Left cardiac atrium (tissue), 4 donors: Measurements from ENCODE around the gene KCNJ9. TPM values are rescaled to one million over a fixed set of nuclear protein-coding genes. Genes with fewer than 3 reads are reported as not detected.

Source experiments
- ATAC-seq, 2 donors: fragments of 200-7000 bp; cut with Tn5 transposase; one replicate each; pipeline ENCODE4 v1.9.1; 2020; ENCODE audit warnings: mild to moderate bottlenecking in 2 of 2, moderate library complexity in 2 of 2
- DNase-seq: peaks from one replicate; pipeline ENCODE4 v3.0.0-alpha.2; 2020
- intact Hi-C, 2 donors: fragments of 100-400 bp; cut with DNase I; formaldehyde crosslinking; loops; one replicate each; pipeline versions ENCODE4 v1.14.1 to v1.15.1; 2022 to 2023
- total RNA-seq, 2 donors: library from RNA; stranded (reverse); fragmentation: NEBNext Ultra II Directional; extraction: Animal tissue kit (Norgen Biotek cat#: 25700); gene quantifications; one replicate each; pipeline ENCODE4 v1.2.1, GENCODE V29; 2021
- donor health status: DM: no; HTN: yes; CAD: no.
- donor health status: DM: no; HTN: yes; CAD: no; lungs with severe emphysema.
- donor health status: DM: yes; HTN: yes; CAD: no.
- donor health status: Dilated cardiomyopathy.

Gene KCNJ9
- total RNA-seq, 2 donors from 2014 or later = 0.06 TPM; not detected in 1

DNA sequence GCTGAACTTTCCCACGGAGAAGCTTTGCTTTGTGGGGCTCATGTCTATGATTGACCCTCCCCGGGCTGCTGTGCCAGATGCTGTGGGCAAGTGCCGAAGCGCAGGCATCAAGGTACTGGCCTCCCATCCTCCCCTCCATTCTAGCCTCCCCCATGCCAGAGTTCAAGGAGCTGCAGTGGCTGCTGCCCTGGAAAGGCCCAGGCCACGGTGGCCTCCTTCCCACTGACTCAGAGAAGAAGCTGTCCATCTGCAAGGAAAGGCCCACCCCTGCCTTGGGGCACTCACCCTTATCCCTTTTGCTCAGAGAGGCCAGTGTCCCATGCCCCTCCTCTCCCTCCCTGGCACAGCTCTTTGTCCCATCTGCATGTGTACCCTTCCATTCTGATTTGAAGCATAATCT, 49.1 kb downstream of the KCNJ9 start:
- DNase-seq = no peak

DNA sequence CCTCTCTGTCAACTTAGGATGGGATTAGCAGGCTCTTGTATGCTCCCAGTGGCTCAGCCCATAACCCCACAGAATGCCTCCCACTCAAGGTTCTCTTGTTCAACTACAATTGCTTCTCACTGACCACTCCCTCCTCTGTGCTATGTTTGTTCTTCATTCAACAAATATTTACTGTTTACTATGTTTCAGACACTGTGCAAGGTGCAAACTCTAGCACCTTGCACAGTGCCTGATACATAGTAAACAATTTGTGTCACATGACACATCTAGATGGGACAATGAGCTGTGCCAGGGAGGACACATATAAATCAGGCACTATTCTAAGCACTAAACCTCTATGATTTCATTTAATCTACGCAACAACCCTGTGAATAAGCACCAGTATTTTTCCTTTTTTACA, 49.6 kb downstream of the KCNJ9 start:
- ATAC-seq (no peak), DNase-seq (no peak)
- intact Hi-C loops = no loop called here

More for the DNA sequence above, 49.1 kb downstream of the KCNJ9 start:
- intact Hi-C loops = no loop called here
- ATAC-seq = no peak

DNA sequence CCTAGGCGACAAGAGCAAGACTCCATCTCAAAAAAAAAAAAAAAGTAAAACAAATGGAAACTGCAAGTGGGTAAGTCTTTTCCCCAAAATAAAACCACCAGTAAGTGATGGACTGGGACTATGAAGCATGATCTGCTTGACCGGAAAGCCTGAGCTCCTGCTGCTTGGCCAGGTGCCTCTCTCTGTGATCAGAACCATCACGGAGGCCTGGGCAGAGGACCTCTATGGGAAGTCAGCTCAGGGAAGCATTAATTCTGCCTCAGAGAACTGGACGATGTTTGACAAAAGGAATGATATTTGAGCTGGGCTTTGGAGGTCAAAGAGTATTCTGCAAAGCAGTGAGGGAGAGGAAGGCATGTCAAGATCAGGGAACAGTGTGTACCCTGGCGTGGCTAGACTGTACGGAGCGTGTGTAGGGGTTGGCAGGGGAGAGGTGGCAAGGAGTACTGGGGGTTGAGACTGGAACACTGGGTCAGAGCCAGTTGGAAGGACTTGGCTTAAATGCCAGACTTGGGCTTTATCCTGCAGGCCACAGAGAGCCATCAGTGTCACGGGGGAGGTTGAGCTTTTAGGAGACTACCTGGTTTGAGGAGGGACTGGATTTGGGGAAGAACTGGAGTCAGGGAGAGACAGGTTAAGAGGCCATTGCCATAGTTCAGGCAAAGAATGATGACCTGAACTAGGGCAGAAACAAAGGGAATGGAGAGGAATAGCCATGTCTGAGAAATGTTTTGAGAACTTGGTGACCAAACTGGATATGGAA, 50.6 kb downstream of the KCNJ9 start:
- ATAC-seq (peak; percentile 77 to 91), DNase-seq (peak; percentile 60)
- intact Hi-C loops = no loop called here

DNA sequence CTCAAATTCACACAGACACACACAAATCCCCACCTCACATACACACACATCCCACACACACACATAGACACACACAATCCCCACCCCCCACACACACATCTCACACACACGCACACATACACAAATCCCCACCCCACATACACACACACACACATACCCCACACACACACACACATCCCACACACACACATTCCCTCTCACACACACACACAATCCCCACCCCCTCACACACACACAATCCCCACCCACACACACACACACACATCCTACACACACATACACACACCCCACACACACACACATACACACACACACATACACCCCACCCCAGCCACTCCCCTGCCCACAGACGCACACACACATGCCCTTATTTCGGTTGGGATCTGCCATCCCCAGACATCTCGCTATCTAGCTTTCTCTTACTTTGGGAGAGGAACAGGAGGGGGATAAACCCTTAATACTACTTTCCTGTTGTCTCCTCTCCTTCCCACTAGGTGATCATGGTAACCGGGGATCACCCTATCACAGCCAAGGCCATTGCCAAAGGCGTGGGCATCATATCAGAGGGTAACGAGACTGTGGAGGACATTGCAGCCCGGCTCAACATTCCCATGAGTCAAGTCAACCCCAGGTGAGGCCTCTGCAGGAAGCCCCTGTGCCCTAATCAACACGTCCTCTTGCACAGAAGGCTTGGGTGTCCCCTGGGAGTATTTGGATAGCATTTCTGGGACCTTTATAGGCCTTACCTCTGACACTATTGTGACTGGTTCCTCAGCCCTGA, 52.8 kb downstream of the KCNJ9 start:
- intact Hi-C loops = no loop called here
- ATAC-seq = no peak
- no peak for DNase-seq

- DNase-seq (no peak), ATAC-seq (no peak)
- intact Hi-C loops = no loop called here
Measured at GRCh38 chr1:160134791-160135572, 53.6 kb downstream of the KCNJ9 start.

DNA sequence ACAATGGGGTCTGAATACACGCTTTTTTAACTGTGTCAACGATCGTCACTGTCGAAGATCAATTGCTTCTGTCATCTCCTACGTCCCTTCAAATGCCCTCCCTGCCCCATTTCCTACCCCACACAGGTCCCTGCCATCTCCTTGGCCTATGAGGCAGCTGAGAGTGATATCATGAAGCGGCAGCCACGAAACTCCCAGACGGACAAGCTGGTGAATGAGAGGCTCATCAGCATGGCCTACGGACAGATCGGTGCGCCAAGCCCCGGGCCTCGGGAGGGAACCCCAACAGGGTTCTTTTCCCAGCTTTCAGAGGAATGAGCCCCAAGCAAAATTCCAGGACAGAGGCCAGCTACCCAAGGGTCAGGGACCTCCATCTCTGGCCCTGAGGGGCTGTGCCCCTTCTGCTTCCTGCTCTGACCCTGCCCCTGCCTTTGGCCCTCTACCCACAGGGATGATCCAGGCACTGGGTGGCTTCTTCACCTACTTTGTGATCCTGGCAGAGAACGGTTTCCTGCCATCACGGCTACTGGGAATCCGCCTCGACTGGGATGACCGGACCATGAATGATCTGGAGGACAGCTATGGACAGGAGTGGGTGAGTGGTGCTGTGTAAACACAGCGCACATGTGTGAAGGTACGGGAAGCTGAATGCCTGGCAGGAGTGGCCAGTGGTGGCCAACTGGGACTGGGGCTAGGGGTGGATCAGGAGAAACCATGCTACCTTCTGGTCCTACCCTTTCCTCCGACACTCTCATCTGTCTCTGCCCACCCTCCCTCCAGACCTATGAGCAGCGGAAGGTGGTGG, 55.0 kb downstream of the KCNJ9 start:
- DNase-seq = no peak
- no peak for ATAC-seq
- intact Hi-C loops = no loop called here

- intact Hi-C loops = no loop called here
- DNase-seq (no peak), ATAC-seq (no peak)
Measured at GRCh38 chr1:160136926-160137200, 55.5 kb downstream of the KCNJ9 start.

DNA sequence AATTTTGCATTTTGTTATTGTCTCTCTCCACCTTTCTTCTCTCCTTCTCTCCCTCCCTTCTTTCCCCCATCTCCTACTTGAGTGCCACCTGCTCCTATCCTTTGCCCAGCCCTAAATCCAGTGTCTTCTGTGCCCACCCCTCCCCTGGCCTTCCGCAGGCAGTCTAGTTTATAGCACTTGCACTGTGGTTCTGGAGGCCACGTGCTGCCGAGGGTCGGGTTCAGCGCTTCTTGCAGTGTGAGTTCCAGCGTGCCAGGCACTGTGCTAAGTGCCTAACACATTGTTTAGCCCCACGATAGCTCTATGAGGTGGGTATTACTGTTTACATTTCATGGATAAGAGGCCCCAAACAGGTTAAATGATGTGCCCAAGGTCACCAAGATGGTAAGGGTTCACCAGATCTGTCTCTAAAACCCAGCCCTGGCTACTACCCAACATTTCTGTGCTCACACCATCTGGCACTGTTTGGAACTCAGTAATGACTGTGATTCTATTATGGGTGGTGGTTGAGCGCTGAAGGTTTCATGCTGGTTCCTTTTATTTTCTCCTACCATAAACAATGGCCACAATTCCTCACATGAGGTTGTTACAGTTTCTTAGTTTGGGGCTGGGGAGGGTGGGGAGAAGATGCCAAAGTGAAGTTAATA, 56.0 kb downstream of the KCNJ9 start:
- no peak for DNase-seq
- intact Hi-C loops = no loop called here
- peak in 1 of 2 donors; percentile 32 for ATAC-seq

GRCh38 chr1:160139840-160140239, 58.5 kb downstream of the KCNJ9 start:
- DNase-seq (no peak), ATAC-seq (no peak)
- intact Hi-C loops = no loop called here

Other genes with a start within 250 kb of the KCNJ9 start
- gene VSIG8, start 218.9 kb upstream of the KCNJ9 start, total RNA-seq = not detected
- gene CFAP45, start 181.4 kb upstream of the KCNJ9 start, total RNA-seq = 1 to 10 TPM; 1.6 to 2.0 TPM
- gene TAGLN2, start 156.0 kb upstream of the KCNJ9 start, total RNA-seq = 100 to 1,000 TPM; 201 to 276 TPM
- gene IGSF9, start 135.9 kb upstream of the KCNJ9 start, total RNA-seq = 1 to 10 TPM; 1.4 to 3.3 TPM
- gene SLAMF9, start 127.3 kb upstream of the KCNJ9 start, total RNA-seq = under 1 TPM in 1 of 2 donors, not detected in 1; 0.35 TPM
- 1 to 10 TPM; 3.3 to 3.4 TPM for gene PIGM, start 49.5 kb upstream of the KCNJ9 start, total RNA-seq
- under 1 TPM; 0.05 to 0.15 TPM for gene KCNJ10, start 11.4 kb upstream of the KCNJ9 start, total RNA-seq
- 10 to 100 TPM; 18.8 to 22.1 TPM for gene IGSF8, start 17.1 kb downstream of the KCNJ9 start, total RNA-seq
- 100 to 1,000 TPM; 114 to 176 TPM for gene ATP1A2, start 34.2 kb downstream of the KCNJ9 start, total RNA-seq
- under 1 TPM in 1 of 2 donors, not detected in 1; 0.13 TPM for gene ATP1A4, start 70.1 kb downstream of the KCNJ9 start, total RNA-seq
- gene CASQ1, start 109.0 kb downstream of the KCNJ9 start, total RNA-seq = 10 to 100 TPM; 10.5 to 21.8 TPM
- 100 to 1,000 TPM; 188 to 189 TPM for gene PEA15, start 123.8 kb downstream of the KCNJ9 start, total RNA-seq
- 100 to 1,000 TPM in 1 of 2 donors, 10 to 100 TPM in 1; 98.5 to 121 TPM for gene DCAF8, start 181.0 kb downstream of the KCNJ9 start, total RNA-seq
- 10 to 100 TPM; 91.1 to 92.6 TPM for gene PEX19, start 203.6 kb downstream of the KCNJ9 start, total RNA-seq